ENCODE data around the gene TNFRSF4. TPM values are rescaled to one million over a fixed set of nuclear protein-coding genes. Genes with fewer than 3 reads are reported as not detected.
A peak's percentile ranks its signal among the peaks of the same experiment; 100 is the strongest.

TNFRSF4 gene
- total RNA-seq, 2 donors from 2014 or later, result 1.2 to 2.3 TPM

- Histone ChIP-seq H3K4me3 (no peak overlapping the region), H3K27ac (no peak overlapping the region), H3K9me3 (no peaks in the 10 kb centered on the region), H3K4me1 (no peaks in the 10 kb centered on the region), H3K9ac (ENCODE audit: low read depth in 2 of 2, low read length in 2 of 2) (no peak overlapping the region), H3K27me3 (no peaks in the 10 kb centered on the region), H3K36me3 (peaks cover 13% of the 10 kb centered on the region)
- no peak for DNase-seq
- intact Hi-C loops (cut with DNase I), result no loop called here
- no peak for TF ChIP-seq CTCF (IDR thresholded peaks at IDR 0.05)
These were observed 1.2 kb upstream of the TNFRSF4 start for GRCh38 chr1:1215080-1215676.

- intact Hi-C loops (cut with DNase I), result no loop called here
- DNase-seq, result no peak
- Histone ChIP-seq H3K36me3 (peaks cover 5% of the 10 kb centered on the region), H3K27ac (no peak overlapping the region), H3K9me3 (no peaks in the 10 kb centered on the region), H3K9ac (ENCODE audit: low read depth in 2 of 2, low read length in 2 of 2) (peak overlapping the region in 1 of 2 donors; percentile 40), H3K4me1 (no peaks in the 10 kb centered on the region), H3K4me3 (peak overlapping the region; percentile 23), H3K27me3 (no peaks in the 10 kb centered on the region)
- TF ChIP-seq CTCF (IDR thresholded peaks at IDR 0.05), result no peak
These were observed 1.1 kb downstream of the TNFRSF4 start for GRCh38 chr1:1212780-1213344.

GRCh38 chr1:1211541-1212441 is 2.2 kb downstream of the TNFRSF4 start:
- H3K9ac ChIP-seq (ENCODE audit: low read depth in 2 of 2, low read length in 2 of 2), result no peak overlapping the region
- no peak overlapping the region for H3K4me3 ChIP-seq
- no peak overlapping the region for H3K27ac ChIP-seq
- no peak for TF ChIP-seq CTCF (IDR thresholded peaks at IDR 0.05)
- H3K27me3 ChIP-seq, result peaks cover 6% of the 10 kb centered on the region
- no peaks in the 10 kb centered on the region for H3K4me1 ChIP-seq
- H3K36me3 ChIP-seq, result no peaks in the 10 kb centered on the region
- DNase-seq, result no peak
- no peaks in the 10 kb centered on the region for H3K9me3 ChIP-seq
- intact Hi-C loops (cut with DNase I), result no loop called here

- peaks cover 14% of the 10 kb centered on the region for H3K27me3 ChIP-seq
- H3K4me1 ChIP-seq, result peaks cover 4% of the 10 kb centered on the region
- H3K36me3 ChIP-seq, result no peaks in the 10 kb centered on the region
- H3K9me3 ChIP-seq, result no peaks in the 10 kb centered on the region
- H3K4me3 ChIP-seq, result no peak overlapping the region
- DNase-seq, result no peak
- intact Hi-C loops (cut with DNase I), result no loop called here
- no peak for TF ChIP-seq CTCF (IDR thresholded peaks at IDR 0.05)
- no peak overlapping the region for H3K27ac ChIP-seq
- no peak overlapping the region for H3K9ac ChIP-seq (ENCODE audit: low read depth in 2 of 2, low read length in 2 of 2)
These were observed 3.0 kb downstream of the TNFRSF4 start for GRCh38 chr1:1210726-1211540.

All from colonic mucosa (tissue), 4 donors.